Activated T-cell treated with anti-CD3 and anti-CD28 coated beads for 4 hours (primary cell): Measurements from ENCODE around the gene ZMIZ1.

ENCODE experiments used
- DNase-seq: peaks from one replicate; pipeline ENCODE4 v3.0.0-alpha.2; 2020

Gene ZMIZ1

DNA sequence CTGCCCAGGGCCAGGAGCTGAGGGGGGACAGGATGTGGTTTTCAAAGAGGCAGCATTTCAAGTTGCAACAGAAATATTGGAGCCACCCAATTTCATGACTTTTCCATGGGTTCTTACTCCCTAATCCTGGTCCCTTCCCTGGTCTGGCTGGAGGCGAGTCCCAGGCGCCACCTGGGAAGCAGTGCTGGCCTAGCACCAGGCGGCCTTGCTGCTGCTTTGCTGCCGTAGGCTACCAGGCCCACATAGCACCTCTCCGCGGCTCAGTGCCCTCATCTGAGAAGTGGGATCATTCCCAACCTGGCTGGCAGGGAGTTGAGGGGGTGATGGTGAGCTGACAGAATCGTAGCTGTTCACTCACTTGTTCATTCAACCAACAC lies 33.7 kb downstream of the ZMIZ1 start:
- no peak for DNase-seq

DNA sequence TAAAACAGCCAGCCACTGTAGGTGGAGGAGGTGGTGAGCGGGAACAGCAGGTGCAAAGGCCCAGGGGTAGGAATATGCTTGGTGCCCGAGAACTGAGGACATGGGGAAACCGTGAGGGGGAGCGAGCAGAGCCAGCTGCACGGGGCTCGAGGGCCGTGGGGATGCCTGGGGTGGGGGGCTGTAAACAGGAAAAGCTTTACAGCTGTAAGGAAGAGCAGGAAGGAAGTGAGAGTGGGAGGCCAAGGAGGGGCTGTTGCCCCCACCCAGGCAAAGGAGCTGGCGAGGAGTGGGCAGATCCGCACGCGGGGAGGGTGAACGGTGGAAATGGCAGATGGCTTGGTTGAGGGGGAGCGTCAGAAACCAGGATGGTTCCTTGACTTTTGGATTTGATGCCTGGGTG lies 34.4 kb downstream of the ZMIZ1 start:
- no peak for DNase-seq

DNA sequence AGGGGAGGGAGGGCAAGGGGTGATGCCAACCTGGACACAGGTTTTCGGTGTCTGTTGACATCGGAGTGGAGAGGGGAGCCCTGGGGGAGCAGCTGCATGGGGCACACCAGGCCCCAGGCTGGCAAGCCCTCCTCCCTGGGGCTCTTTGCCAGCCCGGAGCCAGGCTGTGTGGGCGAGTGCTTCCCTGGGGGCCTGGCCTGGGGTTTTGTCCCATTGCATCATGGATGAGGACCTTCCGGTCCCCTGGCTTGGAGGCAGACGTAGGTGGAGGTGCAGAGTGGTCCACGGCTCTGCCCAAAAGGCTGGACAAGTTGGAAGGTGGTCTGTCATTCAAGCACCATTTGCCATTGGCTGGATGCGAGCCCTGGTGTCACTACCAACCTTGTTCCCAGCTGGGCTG lies 34.8 kb downstream of the ZMIZ1 start:
- no peak for DNase-seq

DNA sequence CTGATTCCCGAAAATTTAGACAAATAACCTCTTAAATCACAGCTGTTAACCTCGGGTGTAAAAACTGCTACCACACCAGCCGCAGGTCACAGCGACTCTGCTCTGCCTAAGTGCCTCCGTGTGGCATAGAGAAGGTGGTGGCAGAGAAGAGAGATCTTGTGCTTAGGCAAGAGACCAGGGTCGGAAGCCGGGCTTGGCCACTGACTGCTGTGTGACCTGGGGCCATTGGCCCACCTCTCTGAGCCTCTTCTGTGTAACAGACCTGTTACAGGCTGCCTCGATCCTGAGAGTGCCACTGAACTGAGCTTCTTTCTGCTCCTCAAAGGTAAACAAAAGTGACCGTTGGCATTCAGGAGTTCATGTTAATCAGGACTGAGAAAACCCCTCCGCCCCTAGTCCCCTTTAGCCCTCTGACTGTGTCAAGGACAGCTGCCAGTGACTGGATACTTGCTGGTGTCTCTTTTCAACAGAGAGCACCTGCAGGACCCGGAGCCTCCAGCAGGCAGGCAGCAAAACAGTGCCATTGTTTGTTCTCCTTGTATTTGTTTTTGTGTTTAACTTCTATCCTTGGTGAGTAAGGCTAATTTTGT lies 36.5 kb downstream of the ZMIZ1 start:
- no peak for DNase-seq

DNA sequence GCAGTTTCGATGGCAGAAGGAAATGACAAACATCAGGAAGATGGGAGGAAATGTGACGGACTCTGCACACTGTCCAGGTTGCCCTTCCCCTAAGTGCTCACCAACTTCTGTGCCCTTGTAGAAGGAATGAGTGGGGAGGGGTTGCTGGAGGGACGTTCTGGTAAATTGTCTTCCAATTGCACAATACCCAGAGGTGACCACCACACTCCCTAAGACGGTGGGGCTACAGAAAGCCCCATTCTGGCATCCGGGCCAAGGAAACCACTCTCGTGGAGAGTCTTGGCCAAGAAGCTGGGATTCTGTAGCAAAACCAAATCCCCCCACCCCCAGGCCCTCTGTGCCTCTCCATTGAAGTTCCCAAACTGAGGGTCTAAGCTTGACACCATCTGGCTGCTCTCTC lies 37.1 kb downstream of the ZMIZ1 start:
- no peak for DNase-seq

DNA sequence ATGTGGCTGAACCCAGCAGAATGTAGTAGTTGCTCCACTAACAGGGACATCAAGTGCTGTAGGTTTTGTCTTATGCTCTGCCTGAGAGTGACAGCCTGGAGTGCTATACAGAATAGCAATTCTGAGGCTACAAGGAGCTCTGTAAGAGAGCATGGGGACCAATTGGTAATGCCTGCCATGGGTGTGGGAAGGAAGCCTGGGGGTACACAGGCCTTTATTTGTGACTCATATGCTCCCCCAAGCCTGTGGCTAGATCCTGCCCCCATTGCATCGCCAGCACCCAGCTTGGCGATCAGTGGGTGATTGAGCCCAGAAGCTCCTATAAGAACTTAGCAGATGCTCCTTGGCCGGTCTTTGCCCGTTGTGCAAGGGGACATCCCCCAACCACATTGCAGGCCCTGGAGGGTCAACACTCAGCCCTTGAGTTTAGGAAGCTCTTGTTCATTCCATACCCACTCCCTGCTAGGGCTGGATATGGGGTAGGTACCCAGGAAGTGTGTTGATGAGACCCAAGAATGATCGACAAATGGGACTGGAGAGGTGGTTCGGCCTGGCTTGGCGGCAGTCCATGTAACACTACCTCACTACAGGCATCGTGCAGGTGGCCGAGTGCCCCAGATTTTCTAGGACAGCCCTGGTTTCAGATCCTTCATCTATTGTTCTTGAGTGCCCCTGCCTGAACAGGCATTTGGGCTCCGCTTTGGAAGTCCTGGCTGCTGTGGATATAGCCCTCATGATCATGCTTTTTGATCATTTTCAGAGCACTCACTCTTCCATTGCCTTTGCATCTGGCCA lies 37.7 kb downstream of the ZMIZ1 start:
- no peak for DNase-seq

DNA sequence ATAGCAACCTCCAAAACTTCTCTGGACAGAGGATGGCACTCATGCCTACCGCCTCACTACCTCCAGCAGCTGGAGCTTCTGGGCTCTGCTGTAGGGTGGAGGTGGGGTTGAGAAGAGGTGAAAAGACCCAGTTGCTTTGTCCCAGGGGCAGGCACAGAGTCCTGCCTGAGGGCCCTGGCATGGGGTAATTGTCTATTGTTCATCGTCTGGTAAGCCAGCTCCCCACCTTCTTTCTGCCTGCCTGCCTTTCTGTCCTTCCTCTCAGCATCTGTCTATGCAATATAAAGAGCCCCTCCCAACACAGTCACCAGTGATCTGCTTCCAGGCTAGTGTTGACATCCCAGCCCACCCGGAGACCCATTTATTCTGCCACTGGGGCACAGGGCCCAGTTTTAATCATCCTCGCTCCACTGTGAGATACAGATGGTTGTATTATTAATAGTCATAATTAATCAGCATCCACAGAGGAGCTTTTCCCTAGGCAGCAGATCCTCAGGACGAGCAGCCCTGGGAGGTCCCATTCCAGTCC lies 39.0 kb downstream of the ZMIZ1 start:
- DNase-seq = no peak

DNA sequence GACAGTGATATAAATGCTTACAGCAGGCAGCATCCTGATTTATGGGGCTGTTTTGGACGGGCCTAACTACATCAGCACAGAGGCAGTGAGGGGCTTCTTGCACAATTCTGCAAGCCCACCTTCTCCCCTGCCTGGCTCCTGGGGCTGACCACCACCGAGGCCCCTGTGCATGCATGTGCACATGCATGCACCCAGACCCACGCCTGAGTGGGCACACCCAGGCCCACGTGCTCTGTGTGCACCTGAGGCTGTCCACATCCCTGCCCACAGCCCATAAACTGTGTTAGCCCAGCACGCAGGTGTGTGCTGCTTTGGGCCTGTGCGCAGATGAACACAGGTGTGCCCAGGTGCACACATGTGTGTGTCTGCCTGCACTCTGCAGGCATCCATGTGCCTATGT lies 40.0 kb downstream of the ZMIZ1 start:
- no peak for DNase-seq

DNA sequence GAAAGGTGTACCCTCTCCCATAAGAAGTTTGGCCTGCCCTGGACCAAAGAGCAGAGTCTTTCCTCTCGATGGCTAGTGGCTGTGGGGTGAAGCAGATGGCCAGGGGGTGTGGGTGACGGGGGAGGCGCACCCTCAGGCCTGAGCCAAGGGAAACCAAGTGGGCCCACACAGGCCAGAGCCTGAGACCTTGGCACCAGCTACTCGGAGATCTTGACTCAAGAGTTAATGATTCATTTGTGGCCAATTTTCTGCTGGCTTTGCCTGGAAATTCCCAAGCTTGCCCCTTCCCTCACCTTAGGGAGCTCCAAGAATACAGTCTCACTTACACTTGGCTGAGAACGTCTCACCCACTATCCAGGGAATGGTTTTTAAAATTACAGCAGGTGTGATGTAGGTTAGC lies 42.7 kb downstream of the ZMIZ1 start:
- DNase-seq = no peak

DNA sequence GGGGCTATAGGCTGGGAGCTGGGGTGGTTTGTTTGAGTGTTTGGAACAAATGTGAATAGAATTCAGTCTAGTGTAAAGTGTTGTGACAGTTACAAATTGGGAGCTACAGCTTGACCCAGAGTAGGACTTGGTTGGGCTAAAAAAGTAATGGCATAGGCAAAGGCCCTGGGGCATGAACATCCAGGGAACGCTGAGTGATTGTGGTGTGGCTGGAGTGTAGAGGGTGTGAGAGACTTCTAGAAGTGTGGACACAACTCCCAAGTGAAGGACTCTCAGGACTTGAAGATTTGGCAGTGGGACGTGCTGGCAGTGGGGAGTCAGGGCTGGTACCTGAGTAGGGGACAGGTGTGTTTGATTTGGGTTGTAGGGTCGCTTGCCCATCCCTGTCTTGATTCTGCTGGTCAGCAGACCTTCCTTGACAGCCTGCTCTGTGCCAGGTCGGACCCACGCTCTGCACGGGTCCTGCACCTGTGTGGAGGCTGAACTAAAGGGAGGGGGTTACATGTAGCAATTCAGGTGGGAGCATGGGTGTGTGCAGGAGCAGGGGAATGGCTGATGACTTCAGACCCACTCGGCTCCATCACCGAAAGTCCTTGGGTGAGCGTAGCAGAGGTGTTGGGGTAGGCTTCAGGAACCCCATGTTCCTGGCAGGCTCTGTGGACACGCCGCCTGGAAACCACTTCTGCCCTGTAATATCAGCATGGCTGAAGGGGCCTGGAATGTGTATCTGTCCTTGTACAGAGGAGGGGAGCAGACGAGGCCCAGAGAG lies 43.3 kb downstream of the ZMIZ1 start:
- no peak for DNase-seq

DNA sequence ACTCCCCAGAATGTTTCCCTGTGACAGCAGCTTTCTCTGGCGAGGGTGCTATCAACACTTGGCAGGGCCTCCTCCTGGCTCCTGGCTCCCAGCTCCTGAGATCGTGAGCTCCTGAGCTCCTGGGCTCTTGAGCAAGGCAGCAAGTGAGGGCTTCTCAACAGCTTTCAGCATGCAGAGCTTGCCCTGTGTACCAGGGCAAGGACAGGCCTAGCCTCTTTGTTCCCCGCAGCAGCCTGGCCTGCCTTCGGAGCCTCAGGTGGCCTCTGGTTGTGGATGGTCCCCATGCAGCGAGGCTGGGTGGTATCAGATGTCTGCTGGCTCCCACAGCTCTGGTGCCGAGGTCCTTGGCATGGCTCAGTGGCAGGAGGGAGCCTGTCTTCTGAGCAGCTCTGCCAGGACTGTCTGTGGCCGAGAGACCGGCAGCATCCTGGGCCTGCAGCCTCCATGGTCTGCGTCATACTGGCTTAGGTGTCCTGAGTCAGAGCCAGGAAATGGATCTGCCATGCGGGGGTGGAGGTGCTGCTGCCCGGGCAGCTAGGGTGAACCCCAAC lies 44.2 kb downstream of the ZMIZ1 start:
- DNase-seq = no peak

DNA sequence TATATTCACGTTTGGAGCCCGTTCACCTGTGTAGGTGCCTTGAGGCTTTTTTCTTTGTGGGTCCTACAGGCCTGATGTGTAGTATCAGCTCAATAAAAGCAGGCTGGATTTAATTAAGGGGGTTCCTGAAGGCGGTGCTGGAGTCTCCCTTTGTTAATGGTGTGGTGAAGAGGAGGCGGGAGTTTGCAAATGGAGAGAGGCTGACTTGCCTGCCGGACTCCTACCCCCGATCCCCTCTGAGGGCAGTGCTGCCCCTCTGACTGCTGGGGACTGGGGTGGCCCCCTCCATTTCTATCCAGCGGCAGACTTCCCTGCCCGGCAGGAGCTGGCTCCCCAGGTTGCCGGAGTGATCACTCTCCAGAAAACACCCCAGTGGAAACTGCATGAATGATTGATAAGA lies 45.1 kb downstream of the ZMIZ1 start:
- DNase-seq = no peak

DNA sequence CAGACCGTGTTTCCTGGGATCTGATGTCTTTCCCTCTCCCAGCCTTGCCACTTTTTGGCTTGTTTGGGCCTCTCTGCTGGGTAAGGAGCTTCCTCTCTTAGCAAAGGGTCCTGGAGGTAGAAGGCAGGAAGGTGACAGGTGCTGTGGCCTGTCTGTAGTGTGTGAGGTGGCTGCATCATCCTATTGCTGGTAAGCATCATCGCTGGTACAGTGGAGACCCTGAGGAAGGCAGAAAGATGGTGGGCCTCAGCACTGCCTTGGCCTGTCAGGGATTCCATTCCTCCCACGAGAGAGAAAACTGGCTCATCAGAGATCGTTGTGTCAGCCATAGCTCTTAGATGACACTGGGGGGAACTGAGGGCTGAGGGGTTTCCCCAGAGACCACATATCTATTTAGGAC lies 46.5 kb downstream of the ZMIZ1 start:
- DNase-seq = no peak

DNA sequence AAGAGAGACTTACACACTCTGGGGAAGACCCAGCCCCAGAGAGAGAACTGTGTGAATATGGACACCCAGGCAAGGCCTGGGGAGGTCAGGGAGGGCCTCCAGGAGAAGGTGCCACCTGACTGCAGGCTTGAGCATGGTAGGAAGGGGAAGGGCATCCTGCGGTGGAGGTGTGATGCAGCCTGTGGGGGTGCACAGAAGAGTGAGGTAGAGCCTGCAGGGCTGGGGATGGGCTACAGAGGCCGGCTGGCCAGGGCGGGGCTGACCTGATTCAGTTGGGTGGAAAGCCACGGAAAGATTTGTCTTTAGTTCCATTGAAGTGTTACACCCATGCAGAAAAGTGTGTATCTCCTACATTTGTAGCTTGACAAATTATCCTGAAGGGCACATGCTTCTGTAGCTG lies 47.6 kb downstream of the ZMIZ1 start:
- DNase-seq = no peak

DNA sequence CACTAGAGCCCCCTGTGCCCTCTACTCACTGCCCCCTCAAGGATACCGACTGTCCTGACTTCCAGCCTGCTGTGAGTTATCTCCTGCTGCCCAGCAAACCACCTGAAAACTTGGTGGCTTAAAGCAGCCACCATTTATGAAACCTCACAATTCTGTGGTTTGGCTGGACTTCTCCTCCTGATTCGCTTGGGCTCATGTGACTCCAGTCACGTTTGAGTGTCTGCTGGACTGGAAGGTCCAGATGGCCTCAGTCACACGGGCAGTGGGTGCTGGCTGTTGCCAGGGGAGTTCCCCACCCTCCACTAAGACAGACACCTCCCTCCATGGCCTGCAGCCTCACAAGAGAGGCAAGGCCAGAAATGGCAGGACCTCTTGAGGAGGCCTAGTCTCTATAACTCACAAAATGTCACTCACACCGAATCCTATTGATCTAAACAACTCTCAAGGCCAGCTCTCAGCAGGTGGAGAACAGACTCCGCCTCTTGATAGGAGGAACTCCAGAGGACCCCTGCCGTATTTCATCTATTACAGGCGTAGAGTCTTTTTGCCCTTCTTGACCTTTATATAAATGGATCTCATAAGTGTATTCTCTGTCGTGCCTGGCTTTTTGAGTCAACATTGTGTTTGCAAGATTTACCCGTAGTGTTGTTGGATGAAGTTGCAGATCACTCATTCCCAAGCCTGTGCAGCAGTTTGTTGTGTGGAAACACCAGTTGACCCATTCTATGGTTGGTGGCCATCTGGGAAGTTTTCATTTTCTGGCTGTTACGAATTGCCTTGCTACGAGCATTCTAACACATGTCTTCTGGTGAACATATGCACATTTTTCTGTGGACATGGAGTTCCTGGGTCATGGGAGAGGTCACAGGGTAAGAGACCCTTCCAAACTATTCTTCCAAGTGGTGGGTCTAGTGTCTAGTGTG lies 48.3 kb downstream of the ZMIZ1 start:
- DNase-seq = no peak

DNA sequence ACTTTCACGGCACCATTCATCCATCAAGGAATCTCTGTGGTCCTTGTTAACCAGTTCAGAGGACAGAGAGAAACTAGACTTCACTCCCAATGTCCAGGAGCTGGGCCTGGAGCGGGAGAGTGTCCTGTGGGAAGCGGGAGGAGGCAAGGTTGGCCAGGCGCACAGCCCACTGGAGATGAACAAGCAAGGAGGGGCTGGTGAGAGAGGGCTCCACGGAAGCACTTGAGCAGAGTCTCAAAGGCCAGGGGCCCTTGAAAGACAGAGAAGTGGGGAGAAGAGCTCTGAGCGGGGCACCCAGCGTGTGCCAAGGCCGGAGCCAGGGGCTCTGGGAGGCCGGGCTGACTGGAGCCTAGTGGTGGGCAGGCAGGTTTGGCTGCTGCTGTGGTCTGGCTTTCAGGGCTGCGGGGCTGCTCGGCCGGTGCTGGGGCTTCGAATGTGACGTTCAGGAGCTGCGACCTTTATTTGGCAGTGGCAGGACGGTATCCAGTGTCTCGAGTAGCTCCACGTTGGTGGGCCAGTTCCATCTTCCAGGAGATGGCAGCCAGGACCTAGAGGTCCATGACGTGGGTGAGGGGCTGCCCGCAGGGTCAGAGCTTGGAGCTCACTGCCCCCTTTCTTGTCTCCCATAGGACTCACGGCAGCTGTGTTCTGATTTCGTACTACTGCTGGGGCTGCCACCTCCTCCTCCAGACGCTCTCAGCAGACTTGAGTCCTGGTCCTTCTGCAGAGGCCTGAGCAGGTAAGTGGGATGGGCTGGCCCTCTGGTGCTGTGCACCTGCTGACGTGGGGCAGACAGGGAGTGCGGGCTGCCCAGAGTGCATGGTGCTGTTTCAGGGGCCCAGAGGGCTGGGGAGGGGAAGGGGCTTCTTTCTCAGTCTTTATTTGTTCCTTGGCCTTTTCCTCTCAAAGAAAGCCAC lies 49.8 kb downstream of the ZMIZ1 start:
- no peak for DNase-seq

DNA sequence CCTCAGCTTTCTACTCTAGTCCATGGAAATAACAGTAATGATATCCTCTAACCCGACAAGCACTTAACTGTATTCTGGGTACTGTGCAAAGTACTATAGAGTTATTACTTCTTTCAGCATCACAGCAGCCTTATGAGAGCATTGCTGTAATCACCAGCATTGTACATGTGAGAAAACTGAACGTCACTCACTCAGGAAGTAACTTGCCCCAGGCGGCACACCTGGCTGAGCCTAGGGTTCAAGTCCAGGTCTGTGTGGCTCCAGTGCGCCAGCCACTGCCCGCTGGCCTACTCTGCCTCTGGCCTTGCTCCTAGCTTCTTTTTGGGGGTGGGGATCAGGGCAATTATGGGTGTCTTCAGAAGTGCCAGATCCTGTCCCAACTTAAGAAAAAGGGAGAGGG lies 50.5 kb downstream of the ZMIZ1 start:
- DNase-seq = no peak

DNA sequence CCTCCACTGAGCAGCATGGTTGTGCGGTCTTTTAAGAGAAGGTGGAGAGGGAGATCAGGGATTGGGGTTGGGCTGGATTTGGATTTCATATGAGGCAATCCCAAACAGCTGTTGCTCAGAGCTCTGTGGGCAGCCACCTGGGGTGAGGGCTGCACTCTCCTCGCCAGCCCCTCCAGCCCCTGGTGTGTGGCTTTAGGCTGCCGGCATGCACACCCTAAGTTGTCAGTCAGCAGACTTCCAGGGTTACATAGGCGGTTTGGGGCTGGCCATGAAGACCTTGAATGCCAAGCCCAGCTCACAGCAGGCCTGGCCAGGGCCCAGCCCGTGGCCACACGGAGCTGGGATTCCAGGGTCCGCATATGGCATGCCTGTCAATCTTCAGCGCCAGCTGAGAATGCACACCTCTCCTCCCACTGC lies 54.8 kb downstream of the ZMIZ1 start:
- no peak for DNase-seq

DNA sequence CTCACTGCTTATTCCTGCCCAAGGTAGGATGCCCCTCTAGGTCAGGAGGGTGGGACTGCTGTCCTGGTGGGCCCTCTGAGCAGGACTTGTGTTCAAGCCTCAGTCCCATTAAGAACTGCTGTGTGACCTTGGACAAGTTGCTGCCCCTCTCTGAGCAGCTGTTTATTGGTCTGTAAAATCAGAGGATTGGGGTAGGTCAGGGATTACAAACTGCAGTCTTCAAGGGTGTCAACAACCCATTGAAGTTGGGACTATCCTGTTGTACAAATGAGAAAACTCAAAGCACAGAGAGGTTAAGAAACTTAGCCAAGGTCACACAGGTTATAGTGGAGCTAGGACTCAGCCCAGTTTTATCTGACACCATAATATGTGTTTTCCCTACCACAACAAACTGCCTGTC lies 55.3 kb downstream of the ZMIZ1 start:
- no peak for DNase-seq

DNA sequence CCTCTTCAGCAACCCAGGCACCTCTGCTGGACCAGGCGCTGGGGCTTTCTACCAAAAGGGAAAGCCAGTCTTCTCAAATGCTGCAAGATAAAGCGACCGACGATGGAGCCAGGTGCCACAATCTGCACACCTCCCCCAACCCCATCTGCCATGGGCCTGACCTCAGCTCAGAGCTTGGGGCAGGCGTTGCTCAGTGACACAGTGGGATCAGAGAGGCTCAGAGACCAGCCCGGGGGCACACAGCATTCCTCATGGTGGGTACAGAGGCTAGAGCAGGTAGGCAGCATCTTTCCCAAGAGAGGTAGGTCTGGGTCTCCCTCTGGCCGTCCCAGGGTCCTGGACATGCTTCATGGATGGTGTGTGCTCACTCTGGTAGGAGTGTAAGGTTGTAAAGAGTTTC lies 56.3 kb downstream of the ZMIZ1 start:
- no peak for DNase-seq

DNA sequence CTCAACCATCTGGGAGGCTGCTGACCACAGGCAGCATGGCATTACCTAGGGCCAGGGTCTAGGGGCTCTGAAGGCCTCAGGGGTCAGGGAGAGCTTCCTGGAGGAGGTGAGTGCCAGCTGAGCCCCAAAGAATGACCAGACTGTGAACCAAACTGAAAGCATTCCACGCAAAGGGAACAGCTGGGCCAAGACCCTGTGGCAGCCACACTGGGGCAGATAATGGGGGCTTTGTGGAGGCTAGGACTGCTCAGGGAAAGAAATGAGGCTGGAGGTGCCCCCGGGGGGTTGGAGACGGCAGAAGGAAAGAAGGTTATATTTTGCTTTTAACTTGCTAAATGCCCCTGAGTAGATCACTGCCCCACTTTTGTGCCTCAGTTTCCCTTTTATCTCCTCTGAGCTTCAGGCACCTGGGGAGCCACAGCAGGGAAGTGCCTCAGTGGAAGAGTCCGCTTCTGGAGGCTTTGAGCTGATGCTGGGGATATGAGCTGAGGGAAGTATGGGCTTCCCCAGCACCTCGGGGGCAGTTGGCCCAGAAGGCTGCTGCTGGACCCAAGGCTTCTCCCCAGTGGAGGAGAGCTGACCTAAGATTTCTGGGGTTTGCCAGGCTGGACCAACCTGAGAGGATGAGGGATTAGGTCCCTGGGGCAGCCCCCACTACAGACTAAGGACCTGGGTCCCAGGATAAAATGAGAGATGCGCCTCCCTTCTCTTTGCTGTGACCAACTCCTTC lies 57.8 kb downstream of the ZMIZ1 start:
- DNase-seq = no peak
